GM13977 (cell line): ENCODE data around the gene IL6.
"Not testable (repeated sequence)": the region's sequence is repeated elsewhere in the genome, so short reads cannot be mapped to it uniquely, and the experiment has no call there.

Experiments used
- DNase-seq: peaks from one replicate; pipeline ENCODE4 v3.0.0; 2012; ENCODE audit warnings: low spot score
- in situ Hi-C: fragments of 300-500 bp; cut with MboI; formaldehyde crosslinking; loops from one replicate; pipeline ENCODE4 v1.12.0; 2022; ENCODE audit warnings: low sequenced_read_pairs, low pct_unique_long_range_greater_than_20kb, mixed read lengths, inconsistent platforms; ENCODE audit not compliant: unreplicated experiment
- TF ChIP-seq, protein P1 (sequence below): IDR thresholded peaks from 2 replicates; pipeline ENCODE4 v1.5.1; 2012; ENCODE audit warnings: mild to moderate bottlenecking, control low read depth; ENCODE audit not compliant: insufficient read depth; ENCODE audit errors: extremely low read depth, missing control alignments

IL6 gene

GRCh38 chr7:22686620-22687019 is 40.4 kb upstream of the IL6 start:
- TF ChIP-seq, protein P1, sequence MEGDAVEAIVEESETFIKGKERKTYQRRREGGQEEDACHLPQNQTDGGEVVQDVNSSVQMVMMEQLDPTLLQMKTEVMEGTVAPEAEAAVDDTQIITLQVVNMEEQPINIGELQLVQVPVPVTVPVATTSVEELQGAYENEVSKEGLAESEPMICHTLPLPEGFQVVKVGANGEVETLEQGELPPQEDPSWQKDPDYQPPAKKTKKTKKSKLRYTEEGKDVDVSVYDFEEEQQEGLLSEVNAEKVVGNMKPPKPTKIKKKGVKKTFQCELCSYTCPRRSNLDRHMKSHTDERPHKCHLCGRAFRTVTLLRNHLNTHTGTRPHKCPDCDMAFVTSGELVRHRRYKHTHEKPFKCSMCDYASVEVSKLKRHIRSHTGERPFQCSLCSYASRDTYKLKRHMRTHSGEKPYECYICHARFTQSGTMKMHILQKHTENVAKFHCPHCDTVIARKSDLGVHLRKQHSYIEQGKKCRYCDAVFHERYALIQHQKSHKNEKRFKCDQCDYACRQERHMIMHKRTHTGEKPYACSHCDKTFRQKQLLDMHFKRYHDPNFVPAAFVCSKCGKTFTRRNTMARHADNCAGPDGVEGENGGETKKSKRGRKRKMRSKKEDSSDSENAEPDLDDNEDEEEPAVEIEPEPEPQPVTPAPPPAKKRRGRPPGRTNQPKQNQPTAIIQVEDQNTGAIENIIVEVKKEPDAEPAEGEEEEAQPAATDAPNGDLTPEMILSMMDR: no peak
- in situ Hi-C loops: no loop called here
- no peak for DNase-seq

- no peak for DNase-seq
- TF ChIP-seq, protein P1: no peak
- in situ Hi-C loops: no loop called here
These were observed 38.9 kb upstream of the IL6 start for GRCh38 chr7:22688084-22688483.

DNA sequence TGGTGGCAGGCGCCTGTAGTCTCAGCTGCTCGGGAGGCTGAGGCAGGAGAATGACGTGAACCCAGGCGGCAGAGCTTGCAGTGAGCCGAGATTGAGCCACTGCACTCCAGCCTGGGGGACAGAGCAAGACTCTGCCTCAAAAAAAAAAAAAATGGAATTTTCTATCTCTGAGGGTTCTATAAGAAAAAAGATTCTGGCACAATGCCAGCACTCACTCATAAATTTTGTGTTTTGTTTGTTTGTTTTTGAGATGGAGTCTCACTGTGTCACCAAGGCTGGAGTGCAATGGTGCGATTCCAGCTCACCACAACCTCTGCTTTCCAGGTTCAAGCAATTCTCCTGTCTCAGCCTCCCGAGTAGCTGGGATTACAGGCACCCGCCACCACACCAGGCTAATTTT is 38.1 kb upstream of the IL6 start:
- in situ Hi-C loops, DNase-seq: not testable (repeated sequence)

DNA sequence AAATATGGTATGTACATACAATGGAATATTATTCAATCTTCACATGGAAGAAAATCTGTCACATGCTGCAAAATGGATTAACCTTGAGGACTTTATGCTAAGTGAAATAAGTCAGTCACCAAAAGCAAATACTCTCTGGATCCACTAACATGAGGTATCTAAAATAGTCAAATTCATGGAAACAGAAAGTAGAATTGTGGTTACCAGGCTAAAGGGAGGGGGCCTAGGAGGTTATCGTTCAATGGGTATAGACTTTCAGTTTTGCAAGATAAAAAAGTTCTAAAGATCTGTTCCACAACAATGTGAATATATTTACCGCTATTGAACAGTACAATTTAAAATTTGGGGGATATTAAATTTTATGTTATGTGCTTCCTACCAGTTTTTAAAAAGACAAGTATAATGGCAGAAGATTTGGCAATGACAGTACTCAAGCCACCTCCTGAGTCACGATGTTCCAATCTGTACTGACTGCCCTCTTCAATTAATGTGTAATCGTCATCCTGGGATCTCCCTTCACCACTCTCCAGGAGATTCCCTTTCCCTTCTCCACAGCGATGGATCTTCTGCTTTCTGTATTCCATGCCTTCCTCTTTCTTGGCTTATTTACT is 32.3 kb upstream of the IL6 start:
- no peak for DNase-seq
- TF ChIP-seq, protein P1: no peak
- in situ Hi-C loops: no loop called here

- DNase-seq: no peak
- in situ Hi-C loops: no loop called here
- TF ChIP-seq, protein P1: no peak
These were observed 31.4 kb upstream of the IL6 start for GRCh38 chr7:22695476-22696132.

- TF ChIP-seq, protein P1: no peak
- in situ Hi-C loops: no loop called here
- DNase-seq: no peak
These were observed 30.3 kb upstream of the IL6 start for GRCh38 chr7:22696541-22697228.

- in situ Hi-C loops: no loop called here
- no peak for DNase-seq
- TF ChIP-seq, protein P1: no peak
These were observed 29.6 kb upstream of the IL6 start for GRCh38 chr7:22697322-22697859.
